Activated naive CD4-positive, alpha-beta T cell treated with anti-CD3 and anti-CD28 coated beads for 36 hours (primary cell): Measurements from ENCODE around the gene NDUFB4. TPM values are rescaled to one million over a fixed set of nuclear protein-coding genes. Genes with fewer than 3 reads are reported as not detected.
A peak's percentile ranks its signal among the peaks of the same experiment; 100 is the strongest.

ENCODE experiments used
- CTCF ChIA-PET: fragments of 350-600 bp; sonication (Branson Sonifier 250); formaldehyde crosslinking; loops from one replicate; lab custom pipeline; 2021; ENCODE audit warnings: antibody characterized with exemption; lab: Charles Lee
- DNase-seq: peaks from one replicate; pipeline ENCODE4 v3.0.0-alpha.2; 2020
- H3K27ac Mint-ChIP-seq: one replicate; pipeline ENCODE4 v1.8.0; 2021; ENCODE audit warnings: mild to moderate bottlenecking, mixed read lengths
- H3K27me3 Mint-ChIP-seq: one replicate; pipeline ENCODE4 v1.8.0; 2021; ENCODE audit warnings: low read depth, mixed read lengths
- H3K36me3 Mint-ChIP-seq: one replicate; pipeline ENCODE4 v1.8.0; 2021; ENCODE audit warnings: low read depth, mixed read lengths
- H3K4me1 Mint-ChIP-seq: one replicate; pipeline ENCODE4 v1.8.0; 2021; ENCODE audit warnings: low read depth, mixed read lengths
- H3K4me3 Mint-ChIP-seq: one replicate; pipeline ENCODE4 v1.8.0; 2021; ENCODE audit warnings: mild to moderate bottlenecking, moderate library complexity, mixed read lengths
- H3K9me3 Mint-ChIP-seq: one replicate; pipeline ENCODE4 v1.8.0; 2021; ENCODE audit warnings: mixed read lengths
- intact Hi-C: fragments of 100-400 bp; cut with micrococcal nuclease; formaldehyde crosslinking; loops from one replicate; pipeline ENCODE4 v1.15.1; 2023
- total RNA-seq, 2 experiments: library from RNA; stranded (reverse); gene quantifications; one replicate each; pipeline ENCODE4 v1.2.3, GENCODE V29; 2021

NDUFB4 gene
- total RNA-seq, 2 experiments from 2014 or later, result 146 to 152 TPM

DNA sequence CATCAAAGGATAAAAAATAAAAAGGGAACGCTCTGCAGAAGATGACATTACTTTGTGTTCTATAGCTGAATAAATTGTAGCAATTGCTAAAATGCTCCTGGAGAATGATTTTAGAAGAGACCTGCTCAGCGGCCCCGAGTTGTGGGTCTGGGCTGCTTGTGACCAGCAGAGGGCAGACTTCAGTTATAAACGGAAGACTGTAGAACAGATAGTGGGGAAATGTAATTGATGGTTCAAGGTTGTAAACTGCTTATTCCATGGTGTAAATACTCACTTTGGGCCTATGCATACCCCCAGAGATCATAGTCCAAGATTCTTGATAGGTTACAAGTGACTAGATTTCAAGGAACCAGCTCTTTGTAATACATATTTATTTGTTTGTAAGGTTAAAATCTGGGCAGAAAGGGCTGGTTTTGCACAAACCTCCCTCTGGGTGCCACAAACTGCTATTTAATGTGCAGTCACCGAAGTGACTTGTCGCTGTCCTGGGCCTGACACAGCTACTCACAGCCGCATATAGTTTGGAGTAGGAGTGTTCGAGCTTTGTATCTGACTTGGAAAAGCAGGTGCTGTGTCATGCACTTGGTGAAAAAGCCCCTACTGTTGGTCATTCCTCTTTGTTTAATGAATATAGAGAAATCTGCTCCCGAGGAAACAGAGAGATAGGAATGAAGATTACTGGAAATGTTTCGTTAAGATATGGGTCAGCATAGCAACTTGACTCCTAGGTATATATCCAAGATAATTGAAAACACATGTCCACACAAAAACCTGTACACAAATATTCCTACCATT lies 34.7 kb upstream of the NDUFB4 start:
- Mint-ChIP-seq H3K4me1 (peaks cover 19% of the 10 kb centered on the region), H3K9me3 (no peaks in the 10 kb centered on the region), H3K27ac (no peak overlapping the region), H3K36me3 (no peaks in the 10 kb centered on the region), H3K4me3 (no peak overlapping the region), H3K27me3 (peaks cover 8% of the 10 kb centered on the region)
- CTCF ChIA-PET, result interaction anchor here (0.7 to 2.4 kb wide), 12 partner anchors 35 to 319 kb away, joined by 3 to 42 read pairs (median 4); partner anchors contain the start of gene NDUFB4
- peak; percentile 82 for DNase-seq
- intact Hi-C loops, result loop anchor here (1.0 kb wide), 3 partner anchors 35 to 234 kb away; partner anchors contain the start of genes GTF2E1, NDUFB4 and RABL3

DNA sequence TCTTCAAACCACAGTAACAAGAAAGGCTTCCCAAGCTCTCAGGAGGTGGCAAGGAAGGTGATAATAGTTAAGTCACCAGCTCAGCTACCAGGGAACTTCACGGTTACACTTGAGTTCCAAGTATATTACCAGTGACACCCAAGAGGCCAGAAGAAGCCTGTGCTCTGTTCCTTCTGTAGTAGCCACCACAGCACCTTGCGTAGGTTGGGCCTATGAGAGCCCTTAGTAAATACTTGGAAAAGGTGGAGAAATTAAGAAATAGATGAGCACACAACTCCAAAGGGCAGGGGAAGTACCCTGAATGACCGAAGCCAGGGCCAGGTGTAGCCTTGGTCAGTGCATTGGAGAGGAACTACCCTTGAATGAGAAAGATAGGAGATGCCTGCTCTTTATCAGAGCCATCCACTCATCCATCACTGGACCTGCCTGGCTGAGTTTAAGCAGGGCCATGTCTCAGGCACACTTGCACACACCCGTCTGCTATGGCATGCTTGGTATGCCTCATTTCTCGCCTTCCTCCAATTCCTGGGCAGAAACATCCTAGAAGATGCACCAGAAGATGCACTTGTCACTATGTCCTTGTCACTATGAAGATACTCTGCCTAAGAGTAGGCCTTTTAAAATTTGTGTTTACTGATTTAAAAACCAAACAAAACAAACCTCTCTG lies 32.6 kb upstream of the NDUFB4 start:
- H3K4me3 Mint-ChIP-seq, result no peak overlapping the region
- H3K4me1 Mint-ChIP-seq, result peaks cover 19% of the 10 kb centered on the region
- no peak overlapping the region for H3K27ac Mint-ChIP-seq
- intact Hi-C loops, result no loop called here
- H3K36me3 Mint-ChIP-seq, result no peaks in the 10 kb centered on the region
- DNase-seq, result no peak
- no peaks in the 10 kb centered on the region for H3K9me3 Mint-ChIP-seq
- CTCF ChIA-PET, result interaction anchor here (0.6 to 3.7 kb wide), 3 partner anchors 51 to 631 kb away, joined by 3 to 22 read pairs (median 3); no protein-coding TSS in a partner anchor
- peaks cover 3% of the 10 kb centered on the region for H3K27me3 Mint-ChIP-seq

DNA sequence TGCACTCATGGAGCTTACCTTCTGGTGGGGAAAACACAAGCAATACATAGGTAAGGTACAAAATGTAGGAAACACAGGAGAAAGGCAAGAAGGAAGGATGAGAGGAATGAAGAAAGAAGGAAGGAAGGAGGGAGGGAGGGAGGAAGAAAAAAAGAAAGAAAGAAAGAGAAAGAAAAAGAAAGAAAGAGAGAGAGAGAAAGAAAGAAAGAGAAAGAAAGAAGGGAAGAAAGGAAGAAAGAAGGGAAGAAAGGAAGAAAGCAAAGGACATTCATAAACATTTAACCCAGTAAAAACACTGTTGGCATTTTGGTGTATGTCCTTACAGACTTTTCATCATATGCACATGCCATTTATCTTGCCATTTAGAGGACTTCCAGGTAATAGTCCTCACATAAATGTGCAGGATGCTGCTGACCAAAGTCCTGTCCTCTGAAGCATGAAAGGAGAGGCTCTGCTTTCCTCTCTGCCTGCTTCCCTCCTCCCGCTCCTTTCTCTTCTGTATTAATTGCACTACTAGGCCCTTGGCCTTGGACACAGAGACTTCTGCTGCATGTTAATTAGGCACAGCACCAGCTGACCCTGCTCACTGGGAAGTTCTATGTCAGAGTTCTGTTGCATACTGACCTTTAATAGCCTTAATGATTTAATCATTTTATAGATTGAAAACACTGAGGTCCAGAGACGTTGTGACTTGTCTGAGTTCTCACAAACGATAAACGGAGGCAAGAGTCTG lies 29.7 kb upstream of the NDUFB4 start:
- no peak for DNase-seq
- H3K4me3 Mint-ChIP-seq, result no peak overlapping the region
- no peak overlapping the region for H3K27ac Mint-ChIP-seq
- peaks cover 3% of the 10 kb centered on the region for H3K4me1 Mint-ChIP-seq
- intact Hi-C loops, result no loop called here
- CTCF ChIA-PET, result interaction anchor here (0.7 to 2.1 kb wide), 5 partner anchors 8 to 322 kb away, joined by 4 to 16 read pairs (median 11); no protein-coding TSS in a partner anchor
- no peaks in the 10 kb centered on the region for H3K36me3 Mint-ChIP-seq
- H3K27me3 Mint-ChIP-seq, result no peaks in the 10 kb centered on the region
- H3K9me3 Mint-ChIP-seq, result no peaks in the 10 kb centered on the region

DNA sequence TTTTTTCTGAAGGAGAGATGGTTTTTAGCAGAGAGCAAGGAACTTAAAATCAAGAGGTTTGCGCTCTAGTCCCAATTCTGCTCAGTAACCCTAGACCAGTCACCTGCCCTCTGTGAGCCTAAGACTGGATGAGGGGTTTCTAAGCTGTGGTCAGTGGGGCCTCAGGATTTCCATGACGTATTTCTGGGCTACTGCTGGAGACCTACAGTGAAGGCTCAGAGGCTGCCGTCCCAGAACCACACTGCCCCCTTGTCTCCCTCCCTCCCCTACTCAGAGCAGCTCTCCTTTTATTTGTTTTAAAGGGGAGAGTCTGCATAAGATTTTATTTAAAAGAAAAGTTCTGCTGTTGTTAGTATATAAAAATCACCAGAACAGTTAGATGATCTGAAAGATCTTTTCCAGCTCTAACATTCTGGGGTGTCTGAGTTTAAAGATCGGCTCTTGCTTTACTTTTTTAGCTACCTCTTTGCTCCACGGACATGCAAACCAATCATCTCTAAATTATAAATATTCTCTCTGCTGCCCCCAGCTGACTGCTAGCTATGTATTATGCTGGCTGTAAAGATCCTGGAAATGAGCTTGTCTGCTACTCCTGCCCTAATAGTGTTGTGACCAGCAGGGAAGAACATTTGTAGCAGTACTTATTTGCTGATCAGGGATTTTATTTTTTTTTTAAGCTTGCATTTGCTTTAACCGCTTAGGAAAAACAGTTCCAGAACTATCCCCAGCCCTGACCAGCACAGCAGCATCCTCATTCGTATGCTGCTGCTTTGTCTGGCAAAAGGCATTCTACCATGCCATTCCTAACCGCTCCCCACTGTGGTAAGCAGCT lies 28.6 kb upstream of the NDUFB4 start:
- H3K4me1 Mint-ChIP-seq, result peaks cover 3% of the 10 kb centered on the region
- peaks cover 5% of the 10 kb centered on the region for H3K27me3 Mint-ChIP-seq
- H3K9me3 Mint-ChIP-seq, result no peaks in the 10 kb centered on the region
- H3K27ac Mint-ChIP-seq, result no peak overlapping the region
- intact Hi-C loops, result no loop called here
- H3K36me3 Mint-ChIP-seq, result no peaks in the 10 kb centered on the region
- CTCF ChIA-PET, result interaction anchor here (0.6 to 2.1 kb wide), 10 partner anchors 9 to 1284 kb away, joined by 3 to 16 read pairs (median 6); partner anchors contain the start of gene NDUFB4
- peak; percentile 10 for DNase-seq
- peak overlapping the region; percentile 8 for H3K4me3 Mint-ChIP-seq

DNA sequence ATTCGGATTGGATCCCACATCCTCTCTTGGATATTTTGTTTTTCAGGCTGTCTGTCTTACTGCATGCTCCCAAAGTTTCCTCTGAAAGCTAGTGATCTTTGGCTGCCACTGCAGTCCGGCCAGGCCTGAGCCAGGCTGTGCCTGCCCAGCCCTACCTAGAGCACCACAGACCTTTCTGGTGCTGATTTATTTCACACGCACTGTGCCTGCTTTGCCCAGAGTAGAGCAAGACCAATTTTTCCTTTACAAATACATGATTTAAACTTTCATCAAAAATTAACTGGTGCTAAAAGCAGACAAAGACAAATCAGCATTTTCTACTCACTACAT lies 28.0 kb upstream of the NDUFB4 start:
- intact Hi-C loops, result no loop called here
- H3K4me3 Mint-ChIP-seq, result no peak overlapping the region
- H3K27me3 Mint-ChIP-seq, result peaks cover 5% of the 10 kb centered on the region
- no peak overlapping the region for H3K27ac Mint-ChIP-seq
- no peak for DNase-seq
- H3K9me3 Mint-ChIP-seq, result no peaks in the 10 kb centered on the region
- H3K36me3 Mint-ChIP-seq, result no peaks in the 10 kb centered on the region
- CTCF ChIA-PET, result interaction anchor here (1.2 to 2.1 kb wide), 6 partner anchors 9 to 324 kb away, joined by 6 to 16 read pairs (median 8); partner anchors contain the start of gene NDUFB4
- H3K4me1 Mint-ChIP-seq, result peaks cover 3% of the 10 kb centered on the region

DNA sequence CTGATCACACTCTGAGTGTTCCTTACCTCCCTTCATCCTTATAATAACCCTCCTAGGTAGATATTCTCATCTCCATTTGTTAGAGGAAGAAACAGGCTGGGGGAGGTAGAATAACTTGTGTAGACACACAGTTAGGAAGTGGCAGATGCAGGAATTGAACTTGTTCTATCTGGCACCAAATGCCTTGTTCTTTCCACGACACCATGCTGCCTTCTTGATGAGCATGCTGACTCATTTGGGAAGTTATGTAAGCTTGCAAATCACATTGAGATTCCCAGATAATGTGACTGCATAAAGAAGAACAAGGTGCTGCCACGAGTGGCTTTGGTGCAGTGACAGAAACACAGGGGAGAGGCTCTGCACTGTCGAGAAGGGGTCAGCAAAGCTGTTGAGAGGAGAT lies 27.5 kb upstream of the NDUFB4 start:
- intact Hi-C loops, result no loop called here
- no peak overlapping the region for H3K27ac Mint-ChIP-seq
- H3K4me3 Mint-ChIP-seq, result no peak overlapping the region
- H3K4me1 Mint-ChIP-seq, result peaks cover 3% of the 10 kb centered on the region
- CTCF ChIA-PET, result interaction anchor here (1.0 to 2.1 kb wide), 4 partner anchors 10 to 226 kb away, joined by 3 to 15 read pairs (median 6); no protein-coding TSS in a partner anchor
- H3K36me3 Mint-ChIP-seq, result no peaks in the 10 kb centered on the region
- H3K27me3 Mint-ChIP-seq, result peaks cover 5% of the 10 kb centered on the region
- H3K9me3 Mint-ChIP-seq, result no peaks in the 10 kb centered on the region
- DNase-seq, result no peak

DNA sequence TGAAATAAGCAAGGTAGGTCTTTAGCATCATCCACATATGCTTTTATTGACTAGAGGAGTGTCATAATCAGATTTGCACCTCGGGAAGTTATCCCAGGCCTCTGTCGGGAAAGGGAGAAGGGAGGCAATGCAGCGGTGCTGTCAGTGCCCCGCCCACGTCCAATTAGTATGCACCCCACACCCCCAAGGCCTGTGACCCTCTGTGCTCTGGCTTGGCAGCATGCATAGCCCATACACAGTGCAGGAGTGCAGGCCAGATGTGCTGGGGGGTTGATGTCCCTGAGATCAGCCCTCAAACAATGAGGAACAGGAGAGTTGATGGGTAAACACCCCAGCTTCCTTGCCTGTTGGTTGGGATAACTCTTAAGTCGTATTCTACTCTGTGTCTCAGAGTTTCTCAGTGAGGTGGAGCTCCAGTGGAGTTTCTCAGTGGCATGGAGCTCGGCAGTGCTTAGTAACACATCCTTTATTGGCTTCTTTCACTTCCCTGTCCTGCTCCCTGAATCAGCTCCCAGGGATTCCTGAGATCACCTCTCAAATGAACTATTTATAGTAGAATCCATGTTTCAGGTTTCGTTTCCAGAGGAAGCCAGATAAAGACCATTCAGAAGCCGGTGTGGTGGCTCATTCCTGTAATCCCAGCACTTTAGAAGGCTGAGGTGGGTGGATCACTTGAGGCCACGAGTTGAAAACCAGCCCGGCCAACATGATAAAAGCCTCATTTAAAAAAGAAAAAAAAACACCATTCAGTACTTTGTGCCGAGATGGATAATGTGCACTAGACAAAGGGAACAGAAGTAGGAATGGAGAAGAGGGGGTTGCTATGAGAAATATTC lies 26.7 kb upstream of the NDUFB4 start:
- no peak overlapping the region for H3K4me3 Mint-ChIP-seq
- no peak overlapping the region for H3K27ac Mint-ChIP-seq
- CTCF ChIA-PET, result interaction anchor here (0.6 to 1.2 kb wide), 3 partner anchors 11 to 488 kb away, joined by 3 to 7 read pairs (median 3); no protein-coding TSS in a partner anchor
- H3K36me3 Mint-ChIP-seq, result no peaks in the 10 kb centered on the region
- peaks cover 5% of the 10 kb centered on the region for H3K27me3 Mint-ChIP-seq
- intact Hi-C loops, result no loop called here
- no peaks in the 10 kb centered on the region for H3K9me3 Mint-ChIP-seq
- no peak for DNase-seq
- peaks cover 3% of the 10 kb centered on the region for H3K4me1 Mint-ChIP-seq

DNA sequence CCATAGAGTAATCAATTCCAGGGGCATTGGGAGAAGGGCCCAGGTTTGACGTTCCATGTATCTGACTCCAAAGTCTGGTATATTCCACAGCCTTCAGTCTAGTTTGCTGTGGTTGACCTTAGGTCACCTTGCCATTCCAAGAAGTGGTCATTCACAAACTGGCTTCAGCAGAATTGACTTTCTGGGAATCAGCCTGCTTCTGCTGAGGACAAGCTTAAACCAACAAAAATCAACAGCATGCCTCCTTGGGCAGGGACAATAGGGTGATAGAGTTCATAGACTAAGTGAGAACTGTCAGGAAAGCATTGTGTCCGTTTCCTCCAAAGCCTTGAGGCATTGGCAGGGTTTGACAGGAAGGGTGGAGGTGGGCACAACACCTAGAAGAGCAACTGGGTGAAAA lies 24.1 kb upstream of the NDUFB4 start:
- peaks cover 5% of the 10 kb centered on the region for H3K27me3 Mint-ChIP-seq
- CTCF ChIA-PET, result interaction anchor here (0.7 kb wide), 1 partner anchor 96 kb away, joined by 6 read pairs; no protein-coding TSS in a partner anchor
- H3K27ac Mint-ChIP-seq, result no peak overlapping the region
- no peak overlapping the region for H3K4me3 Mint-ChIP-seq
- DNase-seq, result no peak
- H3K4me1 Mint-ChIP-seq, result peaks cover 3% of the 10 kb centered on the region
- H3K9me3 Mint-ChIP-seq, result no peaks in the 10 kb centered on the region
- intact Hi-C loops, result no loop called here
- no peaks in the 10 kb centered on the region for H3K36me3 Mint-ChIP-seq

DNA sequence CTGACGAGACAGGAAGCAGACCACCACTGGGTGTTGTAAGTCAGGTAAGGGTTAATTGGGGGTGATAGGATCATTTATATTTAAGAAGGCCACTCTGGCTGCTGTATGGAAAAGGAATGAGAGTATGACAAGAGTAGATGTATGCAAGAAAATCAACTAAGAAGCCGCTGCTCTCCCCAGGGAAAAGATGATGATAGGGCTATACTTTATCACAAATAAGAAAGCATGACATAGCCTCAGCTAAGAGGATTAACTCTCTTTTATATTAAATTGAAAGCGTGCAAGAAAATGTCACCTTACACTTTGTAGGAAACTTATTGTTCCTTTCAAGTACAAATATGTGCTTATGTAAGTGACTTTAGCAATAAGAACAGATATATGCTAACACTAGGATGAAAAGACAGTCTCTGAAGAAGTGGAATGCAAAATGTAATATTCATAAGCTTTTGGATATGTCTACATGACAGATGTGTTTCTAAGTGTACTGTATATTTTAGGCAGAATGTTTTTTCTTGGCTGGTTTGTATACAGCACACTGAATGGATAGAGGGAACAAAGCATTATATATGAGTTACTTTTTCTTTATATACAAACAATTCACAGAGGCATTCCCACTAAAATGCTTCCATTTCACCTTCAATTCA lies 8.7 kb upstream of the NDUFB4 start:
- no peak for DNase-seq
- Mint-ChIP-seq H3K4me1 (no peaks in the 10 kb centered on the region), H3K27ac (no peak overlapping the region), H3K36me3 (no peaks in the 10 kb centered on the region), H3K27me3 (no peaks in the 10 kb centered on the region), H3K9me3 (no peaks in the 10 kb centered on the region), H3K4me3 (no peak overlapping the region)
- intact Hi-C loops, result no loop called here
- CTCF ChIA-PET, result no interaction called here

DNA sequence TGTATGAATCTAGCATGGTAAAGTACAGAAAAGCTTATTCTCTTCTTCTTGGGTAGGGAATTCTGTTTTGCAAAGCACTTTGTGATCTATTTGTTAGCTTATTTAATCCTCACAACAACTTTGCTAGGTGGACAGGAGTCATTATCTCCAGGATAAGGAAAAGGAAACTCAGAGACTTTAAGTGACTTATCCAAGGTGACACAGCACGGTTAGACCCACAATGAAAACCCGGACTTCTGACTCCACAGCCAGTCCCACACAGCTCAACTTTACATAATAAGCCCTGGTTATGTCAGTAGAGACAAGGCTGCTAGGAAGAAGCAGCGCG lies 384 bp upstream of the NDUFB4 start:
- no peaks in the 10 kb centered on the region for H3K27me3 Mint-ChIP-seq
- CTCF ChIA-PET, result interaction anchor here (0.6 to 2.7 kb wide), 8 partner anchors 28 to 351 kb away, joined by 3 to 9 read pairs (median 4); partner anchors contain the start of gene GTF2E1
- DNase-seq, result no peak
- no peaks in the 10 kb centered on the region for H3K9me3 Mint-ChIP-seq
- peaks cover 4% of the 10 kb centered on the region for H3K36me3 Mint-ChIP-seq
- peak overlapping the region; percentile 95 for H3K27ac Mint-ChIP-seq
- intact Hi-C loops, result loop anchor here (1.0 to 10.0 kb wide), 13 partner anchors 34 to 1899 kb away; partner anchors contain the start of genes ARHGAP31, CFAP91, EAF2 and GTF2E1
- H3K4me3 Mint-ChIP-seq, result peak overlapping the region; percentile 86
- H3K4me1 Mint-ChIP-seq, result peaks cover 7% of the 10 kb centered on the region
